CD14-positive monocyte (primary cell): ENCODE data around the gene IKBKG. TPM values are rescaled to one million over a fixed set of nuclear protein-coding genes. Genes with fewer than 3 reads are reported as not detected.
"Not testable (repeated sequence)": the region's sequence is repeated elsewhere in the genome, so short reads cannot be mapped to it uniquely, and the experiment has no call there.

ENCODE experiments used
- DNase-seq, 3 donors: peaks; one replicate each; pipeline ENCODE4 v3.0.0-alpha.2; 2011 to 2022
- H2AFZ ChIP-seq: 2 replicates; pipeline ENCODE4 v1.6.0; 2012; ENCODE audit warnings: mild to moderate bottlenecking, low read depth, low read length, inconsistent platforms; ENCODE audit not compliant: insufficient read depth, poor library complexity, severe bottlenecking
- H3K27ac ChIP-seq, 2 donors: 1 replicate in 1 of 2; 2 replicates in 1 of 2; pipeline ENCODE4 v1.5.1; 2012 to 2013; ENCODE audit warnings: low read length in 2 of 2, control low read depth in 1 of 2, inconsistent platforms in 1 of 2, low read depth in 1 of 2, mild to moderate bottlenecking in 1 of 2
- H3K27me3 ChIP-seq, 2 donors: one replicate each; pipeline versions ENCODE4 v1.6.0 to v1.6.1; 2011 to 2013; ENCODE audit warnings: low read length in 2 of 2; ENCODE audit not compliant: control insufficient read depth in 2 of 2, insufficient read depth in 2 of 2
- H3K36me3 ChIP-seq, 2 donors: replicated peaks in 1 of 2; 1 replicate in 1 of 2; 2 replicates in 1 of 2; pipeline versions ENCODE4 v1.5.1 to v1.6.1; 2012 to 2013; ENCODE audit warnings: low read length in 2 of 2, control low read depth in 1 of 2, inconsistent platforms in 1 of 2, mild to moderate bottlenecking in 1 of 2; ENCODE audit not compliant: insufficient read depth in 2 of 2, control insufficient read depth in 1 of 2
- H3K4me1 ChIP-seq, 2 donors: 1 replicate in 1 of 2; 2 replicates in 1 of 2; pipeline versions ENCODE4 v1.5.1 to v1.6.1; 2012 to 2013; ENCODE audit warnings: low read length in 2 of 2, control low read depth in 1 of 2, inconsistent platforms in 1 of 2, mild to moderate bottlenecking in 1 of 2, moderate library complexity in 1 of 2; ENCODE audit not compliant: insufficient read depth in 2 of 2, control insufficient read depth in 1 of 2
- H3K4me2 ChIP-seq: replicated peaks from 2 replicates; pipeline ENCODE3; 2012; ENCODE audit warnings: low read length, moderate library complexity, mild to moderate bottlenecking; ENCODE audit not compliant: poor library complexity, severe bottlenecking; ENCODE audit errors: extremely low read depth
- H3K4me3 ChIP-seq, 3 experiments: fragments of 200-600 bp in 1 of 3; sonication (generic) in 1 of 3; replicated peaks in 1 of 3; 1 replicate in 2 of 3; 2 replicates in 1 of 3; pipeline ENCODE4 v1.5.1; 2011 to 2013; ENCODE audit warnings: low read length in 3 of 3, mild to moderate bottlenecking in 3 of 3, control low read depth in 2 of 3, low read depth in 2 of 3, inconsistent platforms in 1 of 3, moderate library complexity in 1 of 3
- H3K79me2 ChIP-seq: 2 replicates; pipeline ENCODE4 v1.6.0; 2012; ENCODE audit warnings: mild to moderate bottlenecking, control low read depth, inconsistent platforms, low read length, moderate library complexity; ENCODE audit not compliant: insufficient read depth
- H3K9ac ChIP-seq: 2 replicates; pipeline ENCODE4 v1.6.0; 2017; ENCODE audit warnings: low read length, mild to moderate bottlenecking; ENCODE audit not compliant: insufficient read depth, poor library complexity, severe bottlenecking
- H3K9me3 ChIP-seq, 2 donors: replicated peaks in 1 of 2; 1 replicate in 1 of 2; 2 replicates in 1 of 2; pipeline versions ENCODE4 v1.5.1 to v1.6.1; 2012 to 2013; ENCODE audit warnings: low read length in 2 of 2, control low read depth in 1 of 2; ENCODE audit not compliant: control insufficient read depth in 1 of 2, insufficient read depth in 1 of 2
- H4K20me1 ChIP-seq: 2 replicates; pipeline ENCODE4 v1.6.0; 2012; ENCODE audit warnings: mild to moderate bottlenecking, low read length, control low read depth, moderate library complexity; ENCODE audit not compliant: insufficient read depth
- H3K27ac Mint-ChIP-seq, 7 donors: one replicate each; pipeline ENCODE4 v1.8.0; 2020; ENCODE audit warnings: mild to moderate bottlenecking in 7 of 7, mixed read lengths in 7 of 7, moderate library complexity in 6 of 7, inconsistent platforms in 2 of 7
- H3K27me3 Mint-ChIP-seq, 3 donors: one replicate each; pipeline ENCODE4 v1.8.0; 2021 to 2022; ENCODE audit warnings: low read depth in 3 of 3, mild to moderate bottlenecking in 3 of 3, mixed read lengths in 3 of 3, moderate library complexity in 3 of 3, inconsistent platforms in 1 of 3
- H3K36me3 Mint-ChIP-seq, 2 donors: one replicate each; pipeline ENCODE4 v1.8.0; 2020; ENCODE audit warnings: mixed read lengths in 2 of 2, inconsistent platforms in 1 of 2, mild to moderate bottlenecking in 1 of 2
- H3K4me1 Mint-ChIP-seq: one replicate; pipeline ENCODE4 v1.8.0; 2020; ENCODE audit warnings: mild to moderate bottlenecking, mixed read lengths
- H3K4me3 Mint-ChIP-seq, 2 donors: one replicate each; pipeline ENCODE4 v1.8.0; 2020; ENCODE audit warnings: mild to moderate bottlenecking in 2 of 2, mixed read lengths in 2 of 2, moderate library complexity in 1 of 2
- H3K9me3 Mint-ChIP-seq, 7 donors: one replicate each; pipeline ENCODE4 v1.8.0; 2020 to 2022; ENCODE audit warnings: mixed read lengths in 7 of 7, mild to moderate bottlenecking in 6 of 7, moderate library complexity in 6 of 7, inconsistent platforms in 2 of 7
- WGBS: methylation state at CpG from one replicate; pipeline ENCODE4 v1.1.5; 2013; ENCODE audit warnings: missing lambda C conversion rate; ENCODE audit not compliant: insufficient coverage; 5-methylcytosine and 5-hydroxymethylcytosine counted together
- intact Hi-C, 2 donors: fragments of 100-400 bp; cut with micrococcal nuclease; formaldehyde crosslinking; loops; one replicate each; pipeline versions ENCODE4 v1.15.0 to v1.15.1; 2023
- polyA plus RNA-seq, 3 donors: library from polyadenylated mRNA; depleted of rRNA in 1 of 3; unstranded in 2 of 3; stranded (reverse) in 1 of 3; fragments of 300-500 nt in 2 of 3; fragments of >200 nt in 1 of 3; fragmentation: Illumina TruSeq in 2 of 3; gene quantifications; 1 replicate in 2 of 3; 2 replicates in 1 of 3; pipeline ENCODE4 v1.2.3, GENCODE V29; 2012 to 2021

Gene IKBKG
- polyA plus RNA-seq, 3 donors = 31.3 to 60.8 (median 33.7) TPM

DNA sequence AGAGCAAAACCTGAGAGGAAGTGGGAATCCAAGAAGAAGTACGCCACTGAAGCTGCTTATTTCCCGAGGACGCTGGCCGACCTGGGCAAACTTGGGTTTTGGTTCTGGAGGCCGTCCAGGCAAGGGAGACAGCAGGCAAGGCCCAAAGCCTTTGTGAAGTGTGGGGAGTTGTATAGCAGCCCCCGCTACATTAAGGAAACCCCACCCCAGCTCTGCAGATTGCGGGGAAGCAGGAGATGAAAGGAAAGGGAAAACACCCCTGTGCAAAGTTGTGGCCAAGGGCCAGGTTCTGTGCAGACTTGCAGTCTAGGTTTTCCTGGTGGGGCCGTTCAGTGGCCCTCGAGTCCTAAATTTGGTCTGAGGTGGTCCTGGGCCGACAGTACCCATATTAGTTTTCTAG, 25.6 kb downstream of the IKBKG start:
- H3K27me3 ChIP-seq, H3K4me1 ChIP-seq, H3K4me2 ChIP-seq, H3K9me3 ChIP-seq, H3K27ac ChIP-seq, H3K9me3 Mint-ChIP-seq, H4K20me1 ChIP-seq, H3K4me1 Mint-ChIP-seq, H3K27me3 Mint-ChIP-seq, H3K27ac Mint-ChIP-seq, H3K4me3 ChIP-seq, H2AFZ ChIP-seq, H3K79me2 ChIP-seq, DNase-seq, H3K36me3 Mint-ChIP-seq, H3K9ac ChIP-seq, H3K36me3 ChIP-seq, intact Hi-C loops, H3K4me3 Mint-ChIP-seq: not testable (repeated sequence)
- WGBS = no CpG with 5 or more reads among the region's 10 CpGs

DNA sequence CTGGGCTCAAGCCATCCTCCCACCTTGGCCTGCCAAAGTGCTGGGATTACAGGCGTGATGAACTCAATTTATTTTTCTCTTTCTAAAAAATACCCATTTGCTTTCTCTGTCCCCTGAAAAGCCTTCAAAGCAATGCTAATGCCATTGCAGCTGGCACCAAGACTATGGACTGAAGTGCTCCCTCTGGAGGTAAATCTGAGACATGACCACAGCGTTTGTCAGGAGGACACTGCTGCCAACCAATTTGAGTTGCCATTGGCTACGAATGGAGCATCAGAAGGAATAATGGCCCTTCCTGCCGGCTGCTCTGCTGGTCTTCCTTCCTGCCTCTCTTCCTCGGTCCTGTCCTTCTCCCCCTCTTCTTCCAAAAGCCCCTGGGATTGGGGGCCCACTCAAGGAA, 27.7 kb downstream of the IKBKG start:
- H3K4me2 ChIP-seq, H3K27ac Mint-ChIP-seq, H3K9ac ChIP-seq, H4K20me1 ChIP-seq, H3K4me3 Mint-ChIP-seq, H3K4me1 Mint-ChIP-seq, H3K4me3 ChIP-seq, H3K9me3 Mint-ChIP-seq, H3K36me3 ChIP-seq, H3K4me1 ChIP-seq, H3K27me3 ChIP-seq, intact Hi-C loops, H2AFZ ChIP-seq, H3K27ac ChIP-seq, H3K79me2 ChIP-seq, H3K36me3 Mint-ChIP-seq, H3K27me3 Mint-ChIP-seq, DNase-seq, H3K9me3 ChIP-seq: not testable (repeated sequence)
- no CpG with 5 or more reads among the region's 5 CpGs for WGBS

DNA sequence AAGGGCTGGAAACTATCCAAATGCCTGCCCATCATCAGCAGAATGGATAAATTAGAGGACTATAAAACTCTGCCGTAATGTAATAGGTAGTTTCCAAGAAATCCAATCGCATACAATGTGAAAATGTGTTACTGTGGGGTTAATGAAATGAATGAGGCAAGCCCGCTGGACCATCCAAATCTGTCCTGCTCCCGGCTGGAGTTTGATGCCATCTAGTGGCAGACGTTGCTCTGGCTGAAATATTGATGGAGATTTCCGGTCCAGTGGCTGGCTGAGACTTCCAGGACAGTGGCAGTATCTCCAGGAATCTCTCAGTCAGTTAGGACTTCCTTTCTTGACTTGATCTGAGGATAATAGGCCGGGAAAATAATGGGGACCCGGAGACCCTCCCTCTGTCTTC, 35.6 kb downstream of the IKBKG start:
- H3K4me2 ChIP-seq, H2AFZ ChIP-seq, H3K4me3 Mint-ChIP-seq, H3K27me3 ChIP-seq, H3K4me1 ChIP-seq, H3K27me3 Mint-ChIP-seq, DNase-seq, H3K27ac ChIP-seq, intact Hi-C loops, H3K79me2 ChIP-seq, H3K9me3 ChIP-seq, H3K4me1 Mint-ChIP-seq, H3K36me3 ChIP-seq, H3K27ac Mint-ChIP-seq, H3K36me3 Mint-ChIP-seq, H3K9ac ChIP-seq, H4K20me1 ChIP-seq, H3K4me3 ChIP-seq, H3K9me3 Mint-ChIP-seq: not testable (repeated sequence)
- WGBS = no CpG with 5 or more reads among the region's 8 CpGs

DNA sequence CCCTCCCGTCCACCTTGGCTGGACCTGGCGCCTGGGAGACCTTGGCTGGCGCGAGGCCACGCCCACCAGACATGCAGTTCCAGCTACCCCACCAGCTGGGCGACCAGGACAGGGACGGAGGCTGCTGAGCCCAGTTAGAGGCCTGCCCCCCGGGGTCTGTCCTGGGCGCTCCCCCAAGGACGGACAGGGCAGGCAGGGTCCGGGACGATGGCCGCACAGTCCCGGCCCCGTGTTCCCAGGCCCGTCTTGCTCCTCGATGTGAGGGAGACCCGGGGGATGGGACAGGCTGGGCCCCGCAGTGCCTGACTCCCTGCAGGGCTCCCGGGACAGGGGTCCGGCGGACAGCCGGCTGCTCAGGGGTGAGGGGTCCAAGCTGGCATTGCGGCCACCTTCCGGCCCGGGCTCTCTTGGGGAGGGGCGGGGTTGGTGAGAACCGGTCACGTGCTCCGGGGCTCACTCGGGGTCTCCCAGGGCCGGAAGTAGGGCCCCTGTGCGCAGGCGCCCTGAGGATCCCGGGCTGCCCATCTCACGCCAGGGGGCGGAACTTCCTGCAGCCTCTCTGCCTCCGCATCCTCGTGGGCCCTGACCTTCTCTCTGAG, 37.3 kb downstream of the IKBKG start, which contains the start of gene CTAG1A:
TSS of gene CTAG1A (plus strand) at position 549 of the 599 bp plus-strand sequence. CDS start 74 bp downstream, outside the sequence.
- WGBS = no CpG with 5 or more reads among the region's 39 CpGs
- H3K27ac Mint-ChIP-seq = not testable (repeated sequence)

More for the DNA sequence above, 37.3 kb downstream of the IKBKG start, which contains the start of gene CTAG1A:
- H3K36me3 Mint-ChIP-seq, H3K9me3 Mint-ChIP-seq, H3K9ac ChIP-seq, H3K4me3 Mint-ChIP-seq, H3K4me2 ChIP-seq, H2AFZ ChIP-seq, intact Hi-C loops, H3K9me3 ChIP-seq, H3K79me2 ChIP-seq, H3K4me1 ChIP-seq, H3K27me3 ChIP-seq, H3K4me1 Mint-ChIP-seq, H4K20me1 ChIP-seq, H3K27ac ChIP-seq, H3K27me3 Mint-ChIP-seq, DNase-seq, H3K36me3 ChIP-seq, H3K4me3 ChIP-seq: not testable (repeated sequence)
